NCI-H128 (cell line): ENCODE measurements around the gene MEGF8.

Experiments
- DNase-seq: peaks from one replicate; lab custom pipeline; 2025; ENCODE audit not compliant: unreplicated experiment; lab: John Stamatoyannopoulos, UW

MEGF8 gene

DNA sequence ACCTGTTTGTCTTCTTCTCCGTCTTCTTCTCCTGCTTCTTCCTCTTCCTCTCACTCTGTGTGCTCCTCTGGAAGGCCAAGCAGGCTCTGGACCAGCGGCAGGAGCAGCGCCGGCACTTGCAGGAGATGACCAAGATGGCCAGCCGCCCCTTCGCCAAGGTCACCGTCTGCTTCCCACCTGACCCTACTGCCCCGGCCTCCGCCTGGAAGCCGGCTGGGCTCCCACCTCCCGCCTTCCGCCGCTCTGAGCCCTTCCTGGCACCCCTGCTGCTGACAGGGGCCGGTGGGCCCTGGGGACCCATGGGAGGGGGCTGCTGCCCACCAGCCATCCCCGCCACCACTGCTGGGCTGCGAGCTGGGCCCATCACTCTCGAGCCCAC is 50.7 kb downstream of the MEGF8 start:
- no peak for DNase-seq

DNA sequence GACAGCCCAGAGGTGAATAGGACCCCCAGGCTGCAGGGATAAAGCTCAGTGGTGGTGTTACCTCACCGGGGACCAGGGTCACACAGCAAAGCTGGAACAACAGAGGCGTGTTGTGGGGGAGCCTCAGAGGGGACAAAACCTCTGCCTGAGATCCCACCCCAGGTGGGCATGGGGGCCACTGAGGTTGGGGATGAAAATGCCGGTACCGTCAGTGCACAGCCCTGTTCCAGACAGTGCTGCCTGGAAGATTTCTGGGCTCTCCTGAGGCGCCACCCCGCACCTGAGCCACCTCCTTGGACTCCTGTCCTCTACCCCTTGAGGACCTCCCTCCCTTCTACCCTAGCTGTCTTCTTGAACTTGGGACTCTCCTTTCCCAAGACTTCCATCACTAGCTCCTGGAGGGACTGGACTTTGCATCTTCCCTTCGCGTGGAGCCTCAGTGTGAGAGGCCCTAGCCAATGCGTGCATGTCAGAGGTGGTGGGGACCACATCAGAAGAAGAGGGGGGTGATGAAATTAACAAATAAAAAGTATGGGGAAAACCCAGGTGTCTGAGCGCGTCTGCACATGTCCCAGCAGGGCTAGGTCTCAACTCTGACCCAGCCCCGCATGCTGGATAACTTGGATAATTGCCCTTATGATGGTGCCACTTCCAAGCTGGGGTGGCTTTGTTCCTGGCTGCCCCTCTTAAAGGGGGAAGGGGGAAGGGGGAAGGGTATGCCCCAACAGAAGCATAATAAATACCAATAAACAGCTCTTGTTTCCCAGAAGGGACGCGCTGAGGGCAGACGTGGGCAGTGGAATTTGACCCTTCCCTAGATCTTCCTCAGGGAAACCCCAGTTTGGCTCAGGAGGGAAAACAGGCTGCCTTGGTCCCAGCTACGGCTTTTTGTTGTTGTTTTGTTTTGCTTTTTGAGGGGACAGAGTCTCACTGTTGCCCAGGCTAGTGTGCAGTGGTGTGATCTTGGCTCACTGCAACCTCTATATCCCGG is 53.1 kb downstream of the MEGF8 start:
- DNase-seq: no peak

DNA sequence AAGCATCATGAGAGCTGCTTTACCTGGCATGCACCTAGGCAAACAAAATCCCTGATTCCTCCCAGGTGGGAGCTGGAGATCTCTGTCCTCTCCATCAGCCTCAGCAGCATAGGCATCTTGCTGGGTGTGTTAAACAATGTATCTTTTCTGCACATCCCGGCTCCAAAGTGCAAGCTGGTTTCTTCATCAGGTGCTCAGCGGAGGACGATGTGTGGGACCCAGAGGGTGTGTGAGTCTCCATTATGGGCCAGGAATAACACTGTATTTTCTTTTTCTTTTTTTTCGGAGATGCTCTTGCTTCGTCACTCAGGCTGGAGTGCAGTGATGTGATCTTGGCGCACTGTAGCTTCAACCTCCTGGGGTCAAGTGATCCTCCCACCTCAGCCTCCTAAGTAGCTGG is 54.7 kb downstream of the MEGF8 start:
- DNase-seq: no peak

DNA sequence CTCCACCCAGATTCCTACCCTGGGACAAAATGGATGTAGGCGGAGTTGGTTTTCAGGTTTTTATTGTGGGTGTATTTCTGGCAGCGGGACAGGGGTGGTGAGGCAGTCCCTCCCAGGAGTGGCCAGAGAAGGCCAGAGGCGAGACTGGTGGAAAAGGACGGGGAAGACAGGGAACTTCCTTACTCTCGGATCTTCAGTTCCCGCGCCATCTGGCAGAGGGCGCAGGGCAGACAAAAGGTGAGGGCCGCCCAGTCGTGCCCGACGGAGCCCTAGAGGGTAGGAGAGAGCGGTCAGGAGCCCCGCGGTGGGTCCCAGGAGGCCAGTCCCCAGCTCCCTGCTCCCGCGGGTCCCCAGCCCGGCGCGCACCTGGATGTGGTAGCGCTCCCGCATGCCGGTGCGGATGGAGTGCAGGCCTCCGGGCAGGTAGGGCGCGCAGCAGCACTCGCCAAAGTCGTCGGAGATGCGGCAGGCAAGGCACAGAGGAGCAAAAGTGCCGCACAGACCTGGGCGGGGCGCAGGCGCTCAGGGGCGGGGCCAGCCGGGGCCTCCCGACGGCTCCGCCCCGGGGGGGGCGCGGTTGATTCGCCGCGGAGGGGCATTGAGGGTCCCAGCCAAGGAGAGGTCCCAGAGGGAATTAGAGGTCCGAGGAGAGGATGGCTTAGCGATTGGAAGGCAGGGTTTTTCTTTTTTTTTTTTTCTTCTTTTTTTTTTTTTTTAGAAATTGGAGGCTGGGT is 61.7 kb downstream of the MEGF8 start:
- peak; percentile 42 for DNase-seq

DNA sequence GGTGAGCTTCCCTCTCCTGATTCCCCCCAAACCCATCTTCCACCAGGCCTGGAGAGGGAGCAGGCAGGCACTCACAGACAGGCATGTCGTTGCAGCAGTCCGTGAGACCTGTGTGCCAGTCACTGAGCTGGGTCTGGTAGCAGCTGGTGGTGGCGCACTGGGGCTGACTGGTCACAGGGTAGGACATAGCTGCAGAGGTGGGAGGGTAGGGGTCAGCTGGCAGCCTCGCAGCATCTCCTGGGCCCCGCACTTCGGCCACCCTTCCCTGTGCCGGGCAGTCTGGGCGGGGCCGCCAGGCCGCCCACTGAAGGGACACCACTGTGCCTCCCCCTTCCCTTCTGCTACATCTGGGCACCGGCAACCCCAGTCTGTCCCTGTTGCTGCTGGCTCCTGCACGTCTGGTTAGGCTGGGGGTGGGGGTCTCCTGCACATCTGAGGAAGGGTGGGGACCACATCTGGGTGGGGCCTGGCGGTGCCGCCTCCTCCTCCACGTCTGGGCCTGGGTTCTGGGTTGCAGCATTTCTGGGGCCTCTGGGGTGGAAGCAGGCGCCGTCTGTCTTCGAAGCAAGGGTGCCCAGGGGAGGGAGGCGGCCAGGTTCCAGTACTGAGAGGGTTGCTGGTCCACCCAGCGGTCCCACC is 63.5 kb downstream of the MEGF8 start:
- no peak for DNase-seq

DNA sequence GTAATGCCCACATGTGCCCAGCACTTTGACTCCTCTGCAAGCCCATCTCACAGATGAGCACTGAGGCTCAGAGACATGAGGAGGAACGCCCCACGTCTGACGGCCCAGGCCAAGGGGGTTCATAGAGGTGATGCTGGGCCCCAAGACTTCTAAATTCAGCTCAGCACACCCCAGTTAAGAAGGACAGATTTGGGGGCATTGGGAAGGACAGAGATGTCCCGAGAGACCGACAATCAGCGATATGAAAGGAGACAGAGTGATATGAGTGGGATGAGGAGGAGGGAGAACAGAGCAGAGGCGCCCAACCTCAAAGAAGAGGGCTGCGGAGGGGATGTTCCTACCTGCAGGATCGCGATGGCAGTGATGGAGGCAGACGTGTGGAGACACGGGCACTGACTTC is 64.5 kb downstream of the MEGF8 start, which contains the start of gene CNFN:
CNFN (minus strand) TSS at position 399 of the 400 bp plus-strand sequence. CDS start 1,260 bp downstream, outside the sequence.
- no peak for DNase-seq

DNA sequence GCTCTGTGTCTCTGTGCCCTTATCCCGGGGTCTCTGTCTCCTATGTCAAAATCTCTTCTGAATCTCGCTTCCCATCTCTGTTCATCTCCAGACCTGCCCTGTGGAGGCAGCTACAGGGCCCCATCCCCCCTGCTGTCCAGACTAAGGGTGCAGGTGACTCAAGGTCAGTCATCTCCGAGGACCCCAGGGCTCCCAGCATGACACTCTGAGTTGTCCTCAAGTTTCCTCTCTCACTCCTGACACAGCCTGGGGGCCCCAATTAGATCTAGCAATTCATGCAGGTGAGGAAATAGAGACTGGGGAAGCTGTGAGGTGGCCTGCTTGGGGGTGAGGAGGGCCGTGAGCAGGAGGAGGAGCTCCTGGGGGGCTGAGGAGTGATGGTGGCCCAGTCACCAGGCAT is 66.7 kb downstream of the MEGF8 start:
- DNase-seq: no peak

DNA sequence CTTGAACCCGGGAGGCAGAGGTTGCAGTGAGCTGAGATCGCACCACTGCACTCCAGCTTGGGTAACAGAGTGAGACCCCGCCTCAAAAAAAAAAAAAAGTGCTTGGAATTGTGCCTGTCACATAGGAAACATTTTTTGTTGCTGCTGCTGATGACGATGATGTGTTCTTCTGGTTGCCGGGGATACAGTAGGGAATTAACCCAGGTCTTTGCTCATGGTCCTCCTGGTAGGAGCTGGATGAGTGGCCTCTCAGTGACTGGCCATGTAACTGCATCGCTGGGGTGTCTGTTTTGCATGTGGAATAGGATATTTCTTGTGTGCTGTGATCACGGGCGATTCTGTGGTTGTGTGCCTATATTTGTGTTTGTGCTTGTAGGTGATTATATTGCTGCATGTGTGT is 69.3 kb downstream of the MEGF8 start:
- DNase-seq: no peak

DNA sequence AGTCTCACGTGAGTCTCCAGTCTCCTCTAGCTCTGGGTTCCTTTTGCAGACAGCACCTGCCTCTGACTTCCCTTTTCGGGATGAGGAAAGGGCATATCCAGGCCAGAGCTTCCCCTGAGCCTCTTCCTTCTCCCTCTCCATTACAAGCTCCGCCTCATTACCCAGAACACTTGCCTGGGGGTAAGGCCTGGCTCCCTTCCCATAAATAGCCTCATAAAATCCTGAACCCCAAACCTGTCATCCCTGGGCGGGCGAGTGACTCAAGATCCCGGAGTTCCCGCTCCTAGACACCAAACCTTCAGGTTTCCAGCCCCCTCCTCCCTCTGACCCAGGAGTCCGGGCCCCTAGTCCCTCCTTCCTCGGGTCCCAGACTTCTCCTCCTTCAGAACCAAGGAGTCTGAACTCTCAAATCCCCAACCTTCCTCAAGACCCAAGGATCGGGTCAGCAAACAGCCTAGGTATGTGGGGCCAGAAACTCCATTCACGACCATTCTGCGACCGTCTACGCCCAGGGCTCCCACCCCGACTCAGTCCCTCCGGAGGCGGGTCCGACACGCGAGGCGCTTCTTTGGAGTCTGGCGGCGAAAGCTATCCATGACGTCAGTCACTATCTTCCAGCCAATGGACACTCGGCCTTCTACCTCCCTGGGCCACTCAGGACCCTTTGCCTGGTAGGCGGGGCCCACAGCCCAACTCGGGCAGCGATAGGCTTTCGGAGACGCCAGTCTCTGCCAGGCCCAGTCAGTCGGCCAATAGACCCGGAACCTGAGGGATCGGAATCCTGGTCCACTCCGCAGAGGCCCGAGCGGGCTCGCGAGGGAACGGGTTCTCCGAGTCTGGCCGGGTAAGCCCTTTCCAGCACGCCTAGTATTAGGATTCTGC is 71.2 kb downstream of the MEGF8 start:
- DNase-seq: peak; percentile 98

DNA sequence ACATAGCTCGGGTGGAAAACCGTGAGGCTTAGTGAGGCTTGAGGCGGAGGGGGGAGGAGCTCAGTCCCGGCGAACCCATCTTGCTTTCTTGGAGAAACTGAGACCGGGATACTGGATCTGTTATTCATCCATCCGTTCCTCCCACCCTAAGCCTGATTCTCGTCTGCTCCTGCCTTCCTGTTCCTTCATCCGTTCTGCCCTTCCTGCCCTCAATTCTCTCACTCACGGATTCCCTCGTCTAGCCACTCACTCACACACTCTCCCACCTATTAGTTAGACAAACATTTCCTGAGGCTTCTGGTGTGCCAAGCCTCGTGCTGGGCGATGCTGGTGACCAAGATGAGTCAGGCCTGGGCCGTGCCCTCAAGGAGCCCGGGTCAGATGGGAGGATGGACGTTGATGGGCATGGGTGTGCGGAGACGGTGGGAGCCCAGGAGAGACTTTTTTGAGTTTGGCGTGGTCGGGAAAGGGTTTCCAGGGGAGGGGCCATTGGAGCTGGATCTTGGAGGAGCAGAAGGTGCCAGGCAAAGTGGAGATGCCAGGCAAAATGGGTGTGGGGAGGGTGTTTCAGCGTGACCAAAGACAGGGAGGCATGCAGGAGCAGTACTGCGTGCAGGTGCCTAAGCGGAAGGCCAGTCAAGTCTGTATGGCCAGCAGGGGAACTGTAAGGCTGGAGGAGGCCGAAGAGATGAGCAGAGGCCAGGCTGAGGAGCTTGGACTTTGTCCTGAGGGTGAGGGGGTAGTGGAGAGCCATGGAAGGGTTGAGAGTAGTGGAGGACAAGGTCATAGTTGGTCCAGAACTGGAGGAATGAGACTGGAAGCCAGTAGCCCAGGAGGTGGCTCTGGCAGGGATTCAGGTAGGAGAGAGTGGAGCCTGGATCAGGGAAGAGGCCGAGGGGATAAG is 72.1 kb downstream of the MEGF8 start:
- no peak for DNase-seq

DNA sequence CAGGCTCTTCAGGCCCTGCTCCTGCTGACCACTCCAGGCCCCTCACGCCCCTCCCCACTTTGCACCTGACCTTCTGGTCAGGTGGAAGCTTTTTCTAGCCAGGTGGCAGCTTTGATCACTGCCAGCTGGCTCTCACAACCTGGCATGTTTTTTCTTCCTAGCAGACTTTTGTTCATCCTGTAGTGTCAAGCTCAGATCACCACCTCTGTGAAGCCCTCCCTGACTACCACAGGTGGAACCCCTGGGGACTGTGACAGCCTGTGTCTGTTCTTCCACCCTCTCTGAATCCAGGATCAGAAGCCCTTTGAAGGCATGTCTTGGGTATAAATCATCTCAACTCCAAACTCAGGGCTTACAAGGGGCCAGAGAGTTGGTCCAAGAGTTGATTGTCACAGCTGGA is 75.0 kb downstream of the MEGF8 start:
- no peak for DNase-seq

DNA sequence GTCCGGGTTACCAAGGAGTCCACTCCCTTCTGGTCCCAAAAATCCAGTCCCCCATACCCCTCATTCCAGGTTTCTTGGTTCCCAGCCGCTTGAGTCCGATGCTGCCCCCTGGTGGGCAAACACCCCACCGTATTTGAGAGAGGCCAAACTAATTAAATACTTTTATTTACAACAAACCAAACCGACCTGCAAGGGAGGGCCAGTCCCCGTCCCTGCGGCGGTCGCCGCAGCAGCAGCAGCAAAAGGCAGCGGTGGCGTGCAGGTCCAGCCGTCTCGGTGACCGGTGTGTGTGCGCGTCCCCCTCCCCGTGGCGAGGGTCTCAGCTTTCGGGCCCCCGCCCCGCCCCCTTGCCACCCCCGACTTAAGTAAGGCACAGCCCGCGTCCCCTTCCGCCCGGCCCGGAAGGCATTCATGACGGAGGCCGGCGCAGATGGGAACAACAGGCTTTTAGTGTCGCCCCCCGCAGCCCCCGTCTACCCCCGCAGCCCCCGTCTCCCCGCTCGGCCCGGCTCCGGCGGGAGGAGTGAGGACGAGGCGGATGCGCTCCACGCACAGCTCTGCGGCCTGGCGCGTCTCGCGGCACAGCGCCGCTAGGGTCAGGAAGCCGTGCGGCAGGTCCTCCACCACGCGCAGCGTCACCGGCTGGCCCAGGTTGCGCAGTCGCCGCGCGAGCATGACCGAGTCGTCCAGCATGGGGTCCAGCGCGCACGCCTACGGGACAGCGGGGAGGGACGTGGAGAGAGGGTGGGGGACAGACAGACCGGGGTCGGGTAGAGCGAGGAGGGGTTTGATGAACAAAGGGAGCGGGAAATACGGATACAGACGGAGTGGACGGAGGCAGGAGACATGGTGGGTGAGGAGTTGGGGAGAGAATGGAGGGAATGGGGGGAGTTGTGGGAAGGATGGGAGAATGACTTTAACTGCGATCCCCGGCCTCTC is 76.2 kb downstream of the MEGF8 start:
- DNase-seq: peak; percentile 60

DNA sequence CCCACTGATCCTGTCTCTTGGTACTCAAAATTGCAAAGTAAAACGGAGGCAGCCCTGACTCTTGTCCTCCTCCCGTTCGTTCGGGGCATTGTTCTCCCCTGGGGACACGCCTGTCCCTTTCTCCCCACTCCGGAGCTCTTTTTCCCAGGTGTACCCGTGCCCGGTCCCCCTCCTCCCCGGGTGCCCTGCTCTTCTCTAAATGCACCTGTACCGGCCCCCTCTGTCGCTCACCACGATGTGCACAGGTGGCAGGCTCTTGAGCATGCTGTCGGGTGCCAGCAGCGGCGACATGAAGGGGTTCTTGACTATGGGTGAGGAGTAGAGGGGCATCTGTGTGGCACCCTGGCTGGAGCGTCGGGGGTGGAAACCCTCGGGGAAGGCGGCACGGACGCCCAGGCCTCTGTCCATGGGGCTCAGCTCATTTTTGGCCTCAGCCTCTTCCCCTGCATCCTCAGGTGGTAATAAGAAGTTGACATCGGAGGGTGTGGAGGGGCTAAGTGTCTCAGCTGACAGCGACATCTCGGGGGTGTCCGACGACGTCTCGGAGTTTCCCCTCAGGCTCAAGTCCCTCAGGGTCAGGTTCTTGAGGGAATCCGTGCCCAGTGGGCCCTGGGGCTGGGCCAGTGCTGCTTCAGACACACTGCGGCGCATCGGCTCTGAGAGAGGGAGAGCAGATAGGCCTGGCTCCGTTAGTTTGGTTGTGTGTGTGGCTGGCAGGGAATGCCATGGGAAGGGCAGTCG is 77.1 kb downstream of the MEGF8 start:
- DNase-seq: no peak

DNA sequence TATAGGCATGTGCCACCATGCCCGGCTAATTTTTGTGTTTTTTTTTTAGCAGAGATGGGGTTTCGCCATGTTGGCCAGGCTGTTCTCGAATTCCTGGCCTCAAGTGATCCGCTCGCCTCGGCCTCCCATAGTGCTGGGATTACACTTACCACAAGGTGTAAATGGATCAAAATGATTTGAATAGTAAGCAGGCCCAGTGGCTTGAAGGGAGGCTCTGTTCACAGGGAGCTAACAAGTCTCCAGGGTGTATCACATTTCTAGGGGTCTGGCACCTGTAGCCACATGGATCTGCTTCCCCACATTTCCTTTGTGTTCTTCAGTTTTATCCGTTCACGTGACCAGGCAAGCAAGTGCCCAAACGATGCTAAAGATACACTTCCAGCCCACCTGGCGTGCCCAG is 78.2 kb downstream of the MEGF8 start:
- DNase-seq: peak; percentile 8

DNA sequence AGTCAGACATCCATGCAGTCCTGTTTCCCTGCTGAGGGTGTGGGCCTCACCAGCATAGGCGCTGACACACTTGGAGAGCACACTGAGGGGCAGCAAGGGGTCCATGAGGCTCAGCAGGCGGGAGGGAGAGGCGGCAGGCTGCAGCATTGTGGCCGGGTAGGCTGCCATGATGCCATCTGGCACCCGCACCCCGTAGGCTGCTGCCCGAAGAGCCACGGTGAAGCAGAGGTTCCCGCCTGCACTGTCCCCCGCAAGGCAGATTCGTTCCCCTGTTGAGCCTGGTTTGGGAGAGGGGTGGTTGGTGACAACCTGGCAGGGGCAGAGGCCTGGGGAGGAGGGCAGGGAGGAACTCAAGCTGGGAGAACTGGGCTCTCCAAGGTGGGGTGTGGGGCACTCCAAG is 80.7 kb downstream of the MEGF8 start:
- no peak for DNase-seq

DNA sequence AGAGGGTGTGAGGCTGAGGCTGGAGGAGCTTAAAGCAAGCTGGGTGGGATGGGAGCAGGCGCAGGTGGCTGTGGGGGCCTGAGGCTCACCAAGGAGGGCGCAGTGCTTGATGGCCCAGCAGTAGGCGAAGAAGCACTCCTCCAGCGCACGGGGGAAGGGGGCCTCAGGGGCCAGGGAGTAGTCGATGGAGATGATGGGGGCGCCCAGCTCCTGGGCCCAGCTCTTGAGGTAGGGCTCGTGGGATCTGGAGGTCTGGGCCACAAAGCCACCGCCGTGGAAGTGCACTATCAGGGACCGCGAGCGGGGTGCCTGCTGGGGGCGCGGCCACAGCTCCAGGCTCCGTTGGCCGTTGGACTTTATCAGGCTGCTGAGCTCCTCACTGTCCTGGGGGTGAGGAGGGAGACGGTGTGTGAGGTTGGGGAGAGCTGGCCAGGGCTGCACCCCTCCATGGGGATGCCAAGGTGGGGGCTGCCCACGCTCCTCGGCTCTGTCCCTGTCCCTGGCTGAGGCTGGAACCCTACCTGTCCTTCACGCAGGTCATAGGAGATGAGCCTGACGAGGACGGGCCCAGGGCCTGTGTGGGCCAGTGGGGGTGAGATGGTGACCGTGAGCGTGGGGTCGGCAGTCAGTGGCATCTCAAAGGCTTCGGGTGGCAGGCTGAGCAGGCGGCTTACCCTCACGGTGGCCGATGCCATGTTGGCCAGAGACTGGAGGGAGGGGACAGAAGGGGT is 81.8 kb downstream of the MEGF8 start:
- DNase-seq: no peak

DNA sequence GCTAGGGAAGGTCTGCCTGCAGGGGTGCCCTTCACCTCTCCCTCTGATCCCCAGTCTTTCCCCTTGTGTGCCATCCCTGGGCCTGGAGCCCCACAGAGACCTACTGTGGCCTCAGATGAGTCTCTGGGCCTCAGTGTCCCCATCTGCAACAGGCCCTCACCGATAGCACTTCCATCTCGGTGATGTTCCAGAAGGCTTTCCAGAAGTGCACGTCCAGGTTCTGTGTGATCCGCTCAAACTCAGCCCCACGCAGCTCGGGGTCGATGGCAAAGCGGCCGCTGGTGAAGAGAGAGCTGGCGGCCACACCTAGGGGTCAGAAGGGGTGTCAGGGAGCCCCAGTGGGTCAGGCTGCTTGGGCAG is 82.4 kb downstream of the MEGF8 start:
- DNase-seq: no peak
